SK-N-MC (cell line): ENCODE measurements around the gene CTSV.

Experiments used
- EZH2 ChIP-seq: fragments of 200-600 bp; sonication (generic); IDR thresholded peaks from one replicate; pipeline ENCODE4 v1.6.1; 2017; ENCODE audit warnings: antibody characterized with exemption
- POLR2AphosphoS5 ChIP-seq: IDR thresholded peaks from 2 replicates; pipeline ENCODE4 v1.6.1; 2012; ENCODE audit warnings: mild to moderate bottlenecking, low read depth, low read length, borderline replicate concordance

DNA sequence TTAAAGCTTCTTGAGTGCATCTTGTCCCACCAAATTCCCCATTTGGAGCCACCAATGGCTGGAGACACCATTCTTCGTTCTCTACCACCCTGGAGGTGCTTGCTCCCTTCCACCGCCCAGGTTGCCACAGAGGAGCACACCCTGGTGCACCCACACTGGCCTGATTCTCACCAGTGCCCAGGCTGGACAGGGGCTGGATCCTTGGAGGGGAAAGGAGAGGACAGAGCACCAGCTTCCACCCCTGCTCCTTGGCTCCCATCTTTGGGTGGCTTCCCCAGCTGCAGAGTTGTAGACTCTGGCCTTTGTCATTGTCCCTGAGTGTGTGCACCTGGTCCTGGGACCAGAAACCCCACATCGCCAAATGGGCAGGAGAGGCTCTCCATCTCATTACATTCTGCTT, 21.9 kb upstream of the CTSV start:
- TF ChIP-seq EZH2 (no peak), POLR2AphosphoS5 (no peak)
